ENCODE measurements around the gene POLR2M.

DNA sequence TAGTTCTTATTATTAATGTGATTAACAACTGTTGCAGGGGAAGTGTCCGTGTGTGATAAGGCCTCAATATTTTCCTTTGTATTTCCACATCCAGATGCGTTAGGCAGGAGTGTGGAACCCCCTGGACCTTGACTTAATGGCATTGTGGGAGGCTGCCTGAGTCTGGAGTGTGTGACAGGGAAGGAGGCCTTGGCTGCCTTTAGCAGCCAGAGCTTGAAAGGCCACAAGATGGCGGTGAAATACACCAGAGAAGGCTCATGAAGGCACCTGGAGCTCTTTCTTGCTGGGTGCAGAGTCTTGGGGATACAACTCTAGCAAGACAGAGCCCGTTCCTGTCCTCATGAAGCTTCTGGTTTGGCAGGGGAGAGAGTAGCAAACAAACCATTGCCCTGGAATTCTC lies 36.9 kb downstream of the POLR2M start:
- peak; percentile 43; the same call in 1 of the 2 replicates for TF ChIP-seq CTCF (conservative IDR thresholded peaks at IDR 0.05; ENCODE audit: low read length)
- TF ChIP-seq EZH2phosphoT487 (IDR thresholded peaks at IDR 0.05; ENCODE audit: borderline replicate concordance) = no peak

All from Loucy (cell line).